ENCODE results near the gene TECPR1.

TECPR1 gene

DNA sequence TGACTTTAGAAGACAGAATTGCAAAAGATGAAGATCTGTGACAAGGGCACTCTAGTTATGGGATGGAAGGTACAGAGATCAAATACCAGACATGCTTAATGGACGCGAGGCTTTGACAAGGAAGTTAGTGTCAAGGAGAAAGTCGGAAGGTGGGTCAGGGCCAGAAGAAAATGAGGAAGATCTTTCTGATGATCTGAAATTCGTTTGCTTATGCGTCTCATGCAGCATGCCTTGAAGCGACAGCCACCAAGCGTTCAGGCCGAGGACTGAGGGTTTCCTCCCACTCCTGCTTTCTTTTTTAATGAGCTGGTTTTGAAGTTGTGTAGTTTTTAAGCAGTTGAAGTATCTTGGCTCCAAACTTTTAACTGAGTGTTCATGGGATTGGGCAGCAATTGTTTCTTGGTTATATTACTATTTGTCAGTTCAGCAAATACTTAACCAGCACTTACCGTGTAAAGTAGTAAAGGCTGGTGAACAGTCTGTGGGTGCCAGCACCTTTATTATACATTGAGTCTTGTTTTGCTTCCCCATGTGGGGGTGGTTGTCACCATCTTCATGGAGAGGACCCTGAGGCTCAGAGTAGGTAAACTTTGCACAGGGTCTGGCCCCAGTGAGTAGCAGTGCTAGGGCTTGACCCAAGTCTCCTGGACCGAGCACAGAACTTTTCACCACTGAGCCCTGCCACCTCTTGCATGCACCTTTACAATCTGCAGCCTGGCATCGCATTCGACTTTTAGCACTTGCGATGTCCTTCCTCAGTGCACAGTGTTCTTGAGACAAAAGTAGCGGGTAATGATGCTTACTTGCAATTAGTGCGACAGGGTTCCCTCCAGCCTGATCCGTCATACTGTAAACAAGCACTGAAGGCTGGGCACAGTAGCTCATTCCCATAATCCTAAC, 55.1 kb downstream of the TECPR1 start:
- H3K9me3 ChIP-seq (ENCODE audit: control insufficient read depth, insufficient read depth, low read depth, low read length), result no peaks in the 10 kb centered on the region
- H3K4me3 ChIP-seq (ENCODE audit: low read depth, low read length), result no peak overlapping the region
- POLR2A ChIA-PET, result interaction anchor here (0.7 kb wide), 1 partner anchor 270 kb away, joined by 3 read pairs; no protein-coding TSS in a partner anchor
- CTCF ChIA-PET, result interaction anchor here (1.8 kb wide), 1 partner anchor 175 kb away, joined by 8 read pairs; no protein-coding TSS in a partner anchor
- H3K27ac ChIP-seq (ENCODE audit: extremely low read depth, low read depth, low read length), result no peak overlapping the region
- TF ChIP-seq ZNF785 (tag by site-specific recombination; IDR thresholded peaks at IDR 0.05), result no peak
- no peak for TF ChIP-seq TCF7L2 (IDR thresholded peaks at IDR 0.05; ENCODE audit: borderline replicate concordance, low read depth, low read length)
- TF ChIP-seq, protein P1, sequence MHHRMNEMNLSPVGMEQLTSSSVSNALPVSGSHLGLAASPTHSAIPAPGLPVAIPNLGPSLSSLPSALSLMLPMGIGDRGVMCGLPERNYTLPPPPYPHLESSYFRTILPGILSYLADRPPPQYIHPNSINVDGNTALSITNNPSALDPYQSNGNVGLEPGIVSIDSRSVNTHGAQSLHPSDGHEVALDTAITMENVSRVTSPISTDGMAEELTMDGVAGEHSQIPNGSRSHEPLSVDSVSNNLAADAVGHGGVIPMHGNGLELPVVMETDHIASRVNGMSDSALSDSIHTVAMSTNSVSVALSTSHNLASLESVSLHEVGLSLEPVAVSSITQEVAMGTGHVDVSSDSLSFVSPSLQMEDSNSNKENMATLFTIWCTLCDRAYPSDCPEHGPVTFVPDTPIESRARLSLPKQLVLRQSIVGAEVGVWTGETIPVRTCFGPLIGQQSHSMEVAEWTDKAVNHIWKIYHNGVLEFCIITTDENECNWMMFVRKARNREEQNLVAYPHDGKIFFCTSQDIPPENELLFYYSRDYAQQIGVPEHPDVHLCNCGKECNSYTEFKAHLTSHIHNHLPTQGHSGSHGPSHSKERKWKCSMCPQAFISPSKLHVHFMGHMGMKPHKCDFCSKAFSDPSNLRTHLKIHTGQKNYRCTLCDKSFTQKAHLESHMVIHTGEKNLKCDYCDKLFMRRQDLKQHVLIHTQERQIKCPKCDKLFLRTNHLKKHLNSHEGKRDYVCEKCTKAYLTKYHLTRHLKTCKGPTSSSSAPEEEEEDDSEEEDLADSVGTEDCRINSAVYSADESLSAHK (tag by site-specific recombination; IDR thresholded peaks at IDR 0.05), result no peak
- no peak for TF ChIP-seq ZNF777 (tag by site-specific recombination; IDR thresholded peaks at IDR 0.05; ENCODE audit: borderline replicate concordance)
- TF ChIP-seq ZNF629 (tag by site-specific recombination; IDR thresholded peaks at IDR 0.05), result no peak
- TF ChIP-seq, protein P2, sequence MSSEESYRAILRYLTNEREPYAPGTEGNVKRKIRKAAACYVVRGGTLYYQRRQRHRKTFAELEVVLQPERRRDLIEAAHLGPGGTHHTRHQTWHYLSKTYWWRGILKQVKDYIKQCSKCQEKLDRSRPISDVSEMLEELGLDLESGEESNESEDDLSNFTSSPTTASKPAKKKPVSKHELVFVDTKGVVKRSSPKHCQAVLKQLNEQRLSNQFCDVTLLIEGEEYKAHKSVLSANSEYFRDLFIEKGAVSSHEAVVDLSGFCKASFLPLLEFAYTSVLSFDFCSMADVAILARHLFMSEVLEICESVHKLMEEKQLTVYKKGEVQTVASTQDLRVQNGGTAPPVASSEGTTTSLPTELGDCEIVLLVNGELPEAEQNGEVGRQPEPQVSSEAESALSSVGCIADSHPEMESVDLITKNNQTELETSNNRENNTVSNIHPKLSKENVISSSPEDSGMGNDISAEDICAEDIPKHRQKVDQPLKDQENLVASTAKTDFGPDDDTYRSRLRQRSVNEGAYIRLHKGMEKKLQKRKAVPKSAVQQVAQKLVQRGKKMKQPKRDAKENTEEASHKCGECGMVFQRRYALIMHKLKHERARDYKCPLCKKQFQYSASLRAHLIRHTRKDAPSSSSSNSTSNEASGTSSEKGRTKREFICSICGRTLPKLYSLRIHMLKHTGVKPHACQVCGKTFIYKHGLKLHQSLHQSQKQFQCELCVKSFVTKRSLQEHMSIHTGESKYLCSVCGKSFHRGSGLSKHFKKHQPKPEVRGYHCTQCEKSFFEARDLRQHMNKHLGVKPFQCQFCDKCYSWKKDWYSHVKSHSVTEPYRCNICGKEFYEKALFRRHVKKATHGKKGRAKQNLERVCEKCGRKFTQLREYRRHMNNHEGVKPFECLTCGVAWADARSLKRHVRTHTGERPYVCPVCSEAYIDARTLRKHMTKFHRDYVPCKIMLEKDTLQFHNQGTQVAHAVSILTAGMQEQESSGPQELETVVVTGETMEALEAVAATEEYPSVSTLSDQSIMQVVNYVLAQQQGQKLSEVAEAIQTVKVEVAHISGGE (tag by site-specific recombination; conservative IDR thresholded peaks at IDR 0.05; ENCODE audit: low read depth), result no peak
- no peak for TF ChIP-seq KLF10 (tag by site-specific recombination; IDR thresholded peaks at IDR 0.05)
- no peak for TF ChIP-seq WT1 (tag by site-specific recombination; IDR thresholded peaks at IDR 0.05)
- no peak for TF ChIP-seq HOXD13 (CRISPR knock-in tag; IDR thresholded peaks at IDR 0.05; ENCODE audit: borderline replicate concordance)
- H3K36me3 ChIP-seq (ENCODE audit: control insufficient read depth in 2 of 2, insufficient read depth in 1 of 2, low read length in 2 of 2), result peaks cover 5 to 34% of the 10 kb centered on the region in 2 experiments; a peak in 2 of 3 replicates
- H3K4me1 ChIP-seq (ENCODE audit: control insufficient read depth, insufficient read depth, low read length), result no peaks in the 10 kb centered on the region

DNA sequence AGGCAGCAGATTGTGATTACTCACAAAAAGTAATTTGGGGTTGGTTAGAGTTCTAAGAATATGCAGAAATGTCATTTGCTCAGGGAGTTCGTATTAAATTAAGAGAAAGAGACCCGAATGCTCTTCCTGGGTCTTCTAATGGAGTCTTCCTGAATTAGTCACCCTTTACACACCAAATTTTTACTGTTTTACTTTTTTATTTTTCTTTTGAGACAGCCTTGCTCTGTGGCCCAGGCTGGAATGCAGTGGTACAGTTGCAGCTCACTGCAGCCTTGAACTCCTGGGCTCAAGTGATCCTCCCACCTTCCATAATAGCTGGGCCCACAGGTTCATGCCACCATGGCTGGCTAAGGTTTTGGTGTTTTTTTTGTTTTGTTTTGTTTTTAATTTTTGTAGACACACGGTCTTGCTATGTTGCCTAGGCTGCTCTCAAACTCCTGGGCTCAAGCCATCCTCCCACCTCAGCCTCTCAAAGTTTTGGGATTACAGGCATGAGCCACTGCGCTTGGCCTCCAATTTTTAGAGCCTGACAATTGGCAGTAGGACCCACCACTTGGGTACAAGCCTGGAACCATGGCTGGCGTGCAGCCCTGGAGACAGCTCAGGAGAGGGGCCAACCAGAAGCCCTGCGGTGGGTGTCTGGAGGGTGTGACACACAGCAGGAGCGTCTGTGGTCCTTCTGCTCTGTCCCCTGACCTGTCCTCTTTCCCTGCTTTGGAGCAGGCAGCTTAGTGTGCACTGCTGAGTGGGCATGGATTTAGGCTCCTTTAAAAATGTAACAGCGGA, 57.2 kb downstream of the TECPR1 start:
- H3K27ac ChIP-seq (ENCODE audit: extremely low read depth, low read depth, low read length), result no peak overlapping the region
- ChIA-PET CTCF (interaction anchor here (1.8 kb wide), 1 partner anchor 173 kb away, joined by 8 read pairs; no protein-coding TSS in a partner anchor), POLR2A (no interaction called here)
- TF ChIP-seq, protein P3, sequence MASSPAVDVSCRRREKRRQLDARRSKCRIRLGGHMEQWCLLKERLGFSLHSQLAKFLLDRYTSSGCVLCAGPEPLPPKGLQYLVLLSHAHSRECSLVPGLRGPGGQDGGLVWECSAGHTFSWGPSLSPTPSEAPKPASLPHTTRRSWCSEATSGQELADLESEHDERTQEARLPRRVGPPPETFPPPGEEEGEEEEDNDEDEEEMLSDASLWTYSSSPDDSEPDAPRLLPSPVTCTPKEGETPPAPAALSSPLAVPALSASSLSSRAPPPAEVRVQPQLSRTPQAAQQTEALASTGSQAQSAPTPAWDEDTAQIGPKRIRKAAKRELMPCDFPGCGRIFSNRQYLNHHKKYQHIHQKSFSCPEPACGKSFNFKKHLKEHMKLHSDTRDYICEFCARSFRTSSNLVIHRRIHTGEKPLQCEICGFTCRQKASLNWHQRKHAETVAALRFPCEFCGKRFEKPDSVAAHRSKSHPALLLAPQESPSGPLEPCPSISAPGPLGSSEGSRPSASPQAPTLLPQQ (tag by site-specific recombination; IDR thresholded peaks at IDR 0.05), result 0 out of 2 replicates have a peak, but pooled peaks have one; percentile 18
- TF ChIP-seq ZNF138 (tag by site-specific recombination; IDR thresholded peaks at IDR 0.05; ENCODE audit: borderline replicate concordance), result no peak
- H3K4me3 ChIP-seq (ENCODE audit: low read depth, low read length), result no peak overlapping the region
- H3K9me3 ChIP-seq (ENCODE audit: control insufficient read depth, insufficient read depth, low read depth, low read length), result no peaks in the 10 kb centered on the region
- no peaks in the 10 kb centered on the region for H3K4me1 ChIP-seq (ENCODE audit: control insufficient read depth, insufficient read depth, low read length)
- H3K36me3 ChIP-seq (ENCODE audit: control insufficient read depth in 2 of 2, insufficient read depth in 1 of 2, low read length in 2 of 2), result peaks cover 5 to 42% of the 10 kb centered on the region in 2 experiments; a peak in 2 of 3 replicates

Data from HEK293 (cell line).